Measurements from ENCODE around the gene C13orf46. TPM values are rescaled to one million over a fixed set of nuclear protein-coding genes. Genes with fewer than 3 reads are reported as not detected.

Gene C13orf46
- total and polyA plus RNA-seq, 8 donors = 0.58 to 32.6 (median 8.7) TPM; not detected in 1

DNA sequence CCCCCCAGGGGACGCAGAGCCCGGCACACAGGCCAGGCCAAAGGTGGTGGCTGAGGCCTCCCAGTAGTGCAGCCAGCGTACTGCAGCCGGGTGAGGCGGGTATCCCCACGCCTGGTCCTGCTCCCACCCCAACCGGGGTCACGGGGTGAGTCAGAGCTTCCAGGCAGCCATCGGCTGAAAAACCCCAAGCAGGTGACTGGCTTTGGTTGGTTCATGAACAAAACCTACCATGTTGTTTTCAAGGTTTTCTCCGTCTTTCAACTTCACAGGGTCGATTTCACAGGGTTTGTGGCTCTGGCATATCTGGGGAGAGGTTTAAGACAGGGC, 42.1 kb upstream of the C13orf46 start:
- 79 to 92% (median 91%) methylated on average over 6 to 11 of the region's 11 CpGs for WGBS, 5 donors
- Histone ChIP-seq H3K4me3 (peak overlapping the region in 1 of 4 donors; percentile 11), H3K27me3 (no peaks in the 10 kb centered on the region), H3K27ac (peak overlapping the region in 3 of 5 donors; percentile 45 to 56 (median 52)), H3K4me1 (peaks cover 0 to 13% (median 6%) of the 10 kb centered on the region in 4 donors), H3K9me3 (no peaks in the 10 kb centered on the region), H3K36me3 (peaks cover 26 to 85% (median 83%) of the 10 kb centered on the region in 4 donors)
- no peak for TF ChIP-seq POLR2AphosphoS5 (IDR thresholded peaks at IDR 0.05)
- no peak for TF ChIP-seq POLR2A (IDR thresholded peaks at IDR 0.05)
- no peak for TF ChIP-seq EP300 (IDR thresholded peaks at IDR 0.05)
- intact Hi-C loops (cut with DNase I; ENCODE audit: low total_unique reads) = no loop called here
- DNase-seq = no peak

- peaks cover 0 to 13% (median 6%) of the 10 kb centered on the region in 4 donors for H3K4me1 ChIP-seq
- no peak for TF ChIP-seq POLR2AphosphoS5 (IDR thresholded peaks at IDR 0.05)
- no peak for TF ChIP-seq POLR2A (IDR thresholded peaks at IDR 0.05)
- TF ChIP-seq EP300 (IDR thresholded peaks at IDR 0.05) = no peak
- TF ChIP-seq, protein P1, sequence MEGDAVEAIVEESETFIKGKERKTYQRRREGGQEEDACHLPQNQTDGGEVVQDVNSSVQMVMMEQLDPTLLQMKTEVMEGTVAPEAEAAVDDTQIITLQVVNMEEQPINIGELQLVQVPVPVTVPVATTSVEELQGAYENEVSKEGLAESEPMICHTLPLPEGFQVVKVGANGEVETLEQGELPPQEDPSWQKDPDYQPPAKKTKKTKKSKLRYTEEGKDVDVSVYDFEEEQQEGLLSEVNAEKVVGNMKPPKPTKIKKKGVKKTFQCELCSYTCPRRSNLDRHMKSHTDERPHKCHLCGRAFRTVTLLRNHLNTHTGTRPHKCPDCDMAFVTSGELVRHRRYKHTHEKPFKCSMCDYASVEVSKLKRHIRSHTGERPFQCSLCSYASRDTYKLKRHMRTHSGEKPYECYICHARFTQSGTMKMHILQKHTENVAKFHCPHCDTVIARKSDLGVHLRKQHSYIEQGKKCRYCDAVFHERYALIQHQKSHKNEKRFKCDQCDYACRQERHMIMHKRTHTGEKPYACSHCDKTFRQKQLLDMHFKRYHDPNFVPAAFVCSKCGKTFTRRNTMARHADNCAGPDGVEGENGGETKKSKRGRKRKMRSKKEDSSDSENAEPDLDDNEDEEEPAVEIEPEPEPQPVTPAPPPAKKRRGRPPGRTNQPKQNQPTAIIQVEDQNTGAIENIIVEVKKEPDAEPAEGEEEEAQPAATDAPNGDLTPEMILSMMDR (IDR thresholded peaks at IDR 0.05) = no peak
- H3K27me3 ChIP-seq = no peaks in the 10 kb centered on the region
- peak overlapping the region in 1 of 4 donors; percentile 11 for H3K4me3 ChIP-seq
- intact Hi-C loops (cut with DNase I; ENCODE audit: low total_unique reads) = no loop called here
- H3K27ac ChIP-seq = peak overlapping the region in 3 of 5 donors; percentile 45 to 56 (median 52)
- DNase-seq = peak in 1 of 2 donors; percentile 64
- H3K9me3 ChIP-seq = no peaks in the 10 kb centered on the region
- peaks cover 26 to 85% (median 82%) of the 10 kb centered on the region in 4 donors for H3K36me3 ChIP-seq
- 54 to 80% (median 66%) methylated on average over 38 to 40 of the region's 40 CpGs for WGBS, 5 donors
These were observed 41.5 kb upstream of the C13orf46 start for GRCh38 chr13:114015111-114015968.

DNA sequence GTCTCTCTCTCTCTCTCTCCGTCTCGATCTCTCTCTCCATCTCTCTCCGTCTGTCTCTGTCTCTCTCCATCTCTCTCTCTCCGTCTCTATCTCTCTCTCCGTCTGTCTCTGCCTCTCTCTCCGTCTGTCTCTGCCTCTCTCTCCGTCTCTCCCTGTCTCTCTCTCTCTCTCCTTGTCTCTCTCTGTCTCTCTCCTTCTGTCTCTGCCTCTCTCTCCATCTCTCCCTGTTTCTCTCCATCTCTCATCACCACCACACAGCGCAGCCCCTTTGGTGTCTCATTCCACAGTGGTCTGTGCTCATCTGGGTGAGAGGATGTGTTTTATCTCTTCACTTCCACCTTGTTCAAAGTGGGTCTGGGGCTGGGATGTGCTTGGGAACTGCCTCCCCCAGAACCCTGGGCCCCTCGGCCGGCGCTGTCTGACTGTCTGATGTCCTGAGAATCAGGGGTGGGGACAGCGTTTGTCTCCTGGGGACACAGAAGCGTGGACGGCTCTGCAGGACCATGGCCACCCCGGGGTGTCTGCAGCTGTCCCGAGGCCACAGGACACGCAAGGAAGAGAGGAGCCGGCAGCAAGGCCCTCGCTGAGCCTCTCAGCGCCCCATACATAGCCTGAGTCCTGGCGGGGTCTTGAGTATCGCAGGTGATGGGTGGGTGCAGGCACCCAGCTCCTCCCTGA, 40.2 kb upstream of the C13orf46 start:
- H3K9me3 ChIP-seq = no peaks in the 10 kb centered on the region
- DNase-seq = no peak
- intact Hi-C loops (cut with DNase I; ENCODE audit: low total_unique reads) = no loop called here
- no peak overlapping the region for H3K4me3 ChIP-seq
- peaks cover 0 to 13% (median 6%) of the 10 kb centered on the region in 4 donors for H3K4me1 ChIP-seq
- H3K36me3 ChIP-seq = peaks cover 31 to 90% (median 88%) of the 10 kb centered on the region in 4 donors
- H3K27ac ChIP-seq = no peak overlapping the region
- 89 to 96% (median 92%) methylated on average over 14 to 22 of the region's 22 CpGs for WGBS, 5 donors
- TF ChIP-seq POLR2A (IDR thresholded peaks at IDR 0.05) (no peak), POLR2AphosphoS5 (IDR thresholded peaks at IDR 0.05) (no peak), EP300 (IDR thresholded peaks at IDR 0.05) (no peak)
- TF ChIP-seq, protein P1 (IDR thresholded peaks at IDR 0.05) = no peak
- H3K27me3 ChIP-seq = no peaks in the 10 kb centered on the region

DNA sequence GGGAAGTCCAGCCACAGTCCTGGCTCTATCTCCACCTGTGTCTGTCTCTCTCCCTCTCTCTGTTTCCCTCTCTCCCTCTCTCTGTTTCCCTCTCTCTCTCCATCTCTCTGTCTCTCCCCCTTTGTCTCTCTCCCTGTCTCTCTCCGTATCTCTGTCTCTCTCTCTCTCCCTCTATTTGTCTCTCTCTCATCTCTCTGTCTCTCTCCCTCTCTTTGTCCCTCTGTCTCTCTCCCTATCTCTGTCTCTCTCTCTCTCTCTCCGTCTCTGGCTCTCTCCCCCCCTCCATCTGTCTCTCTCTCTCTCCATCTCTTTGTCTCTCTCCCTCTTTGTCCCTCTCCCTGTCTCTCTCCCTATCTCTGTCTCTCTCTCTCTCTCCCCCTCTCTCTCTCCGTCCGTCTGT, 39.5 kb upstream of the C13orf46 start:
- intact Hi-C loops (cut with DNase I; ENCODE audit: low total_unique reads) = no loop called here
- WGBS, 5 donors = 67 to 88% (median 70%) methylated on average over 4 of the region's 4 CpGs
- peaks cover 0 to 13% (median 6%) of the 10 kb centered on the region in 4 donors for H3K4me1 ChIP-seq
- H3K9me3 ChIP-seq = no peaks in the 10 kb centered on the region
- no peaks in the 10 kb centered on the region for H3K27me3 ChIP-seq
- no peak overlapping the region for H3K4me3 ChIP-seq
- peaks cover 30 to 87% (median 84%) of the 10 kb centered on the region in 4 donors for H3K36me3 ChIP-seq
- no peak for DNase-seq
- H3K27ac ChIP-seq = no peak overlapping the region
- no peak for TF ChIP-seq POLR2A (IDR thresholded peaks at IDR 0.05)
- TF ChIP-seq POLR2AphosphoS5 (IDR thresholded peaks at IDR 0.05) = no peak
- TF ChIP-seq, protein P1 (IDR thresholded peaks at IDR 0.05) = no peak
- no peak for TF ChIP-seq EP300 (IDR thresholded peaks at IDR 0.05)
